Fibroblast of pulmonary artery (primary cell): ENCODE results near the gene RAB1A.

Experiments used
- DNase-seq: peaks from one replicate; pipeline ENCODE4 v3.0.0-alpha.2; 2010; ENCODE audit warnings: low read depth
- H3K4me3 ChIP-seq: replicated peaks from 2 replicates; pipeline ENCODE4 v1.5.1; 2011; ENCODE audit warnings: low read depth, mild to moderate bottlenecking, control low read depth, low read length, moderate library complexity
- CTCF ChIP-seq: IDR thresholded peaks from 2 replicates; pipeline ENCODE4 v1.5.1; 2011; ENCODE audit warnings: mild to moderate bottlenecking, control low read depth, low read length, inconsistent platforms; ENCODE audit errors: missing control alignments

The RAB1A gene

GRCh38 chr2:65092791-65093190, 37.1 kb downstream of the RAB1A start:
- no peak for TF ChIP-seq CTCF
- no peak overlapping the region for H3K4me3 ChIP-seq
- DNase-seq, result no peak

- no peak overlapping the region for H3K4me3 ChIP-seq
- DNase-seq, result no peak
Measured at GRCh38 chr2:65085148-65085547, 44.8 kb downstream of the RAB1A start.

GRCh38 chr2:65081232-65081685, 48.6 kb downstream of the RAB1A start:
- peak; percentile 39 for DNase-seq
- H3K4me3 ChIP-seq, result no peak overlapping the region
- TF ChIP-seq CTCF, result no peak

More at GRCh38 chr2:65085148-65085547, 44.8 kb downstream of the RAB1A start:
- no peak for TF ChIP-seq CTCF

GRCh38 chr2:65079017-65079416, 50.9 kb downstream of the RAB1A start:
- H3K4me3 ChIP-seq, result no peak overlapping the region
- DNase-seq, result no peak
- TF ChIP-seq CTCF, result no peak

- no peak overlapping the region for H3K4me3 ChIP-seq
- no peak for DNase-seq
- no peak for TF ChIP-seq CTCF
Measured at GRCh38 chr2:65077898-65078297, 52.0 kb downstream of the RAB1A start.

- H3K4me3 ChIP-seq, result no peak overlapping the region
- peak; percentile 62 for DNase-seq
- no peak for TF ChIP-seq CTCF
Measured at GRCh38 chr2:65076345-65076710, 53.6 kb downstream of the RAB1A start.

- no peak for TF ChIP-seq CTCF
- DNase-seq, result peak; percentile 13
- no peak overlapping the region for H3K4me3 ChIP-seq
Measured at GRCh38 chr2:65075605-65076344, 54.1 kb downstream of the RAB1A start.
